Fibroblast of the aortic adventitia (primary cell): ENCODE data around the gene EIF4A3. TPM values are rescaled to one million over a fixed set of nuclear protein-coding genes. Genes with fewer than 3 reads are reported as not detected.

ENCODE experiments used
- DNase-seq: peaks from one replicate; pipeline ENCODE4 v3.0.0-alpha.2; 2010; ENCODE audit warnings: low read depth
- H3K4me3 ChIP-seq: 2 replicates; pipeline ENCODE4 v1.5.1; 2011; ENCODE audit warnings: low read depth, mild to moderate bottlenecking, control low read depth, low read length, moderate library complexity
- total RNA-seq: library from RNA; depleted of rRNA; stranded (reverse); fragments of >200 nt; gene quantifications from 2 replicates; pipeline ENCODE4 v1.2.3, GENCODE V29; 2012; ENCODE audit warnings: low replicate concordance
- TF ChIP-seq, protein P1 (sequence below): IDR thresholded peaks from 2 replicates; pipeline ENCODE4 v1.5.1; 2011; ENCODE audit warnings: mild to moderate bottlenecking, low read length, control low read depth, inconsistent platforms; ENCODE audit not compliant: insufficient read depth

The EIF4A3 gene
- total RNA-seq, 1 donor: 85.9 TPM

GRCh38 chr17:80173916-80174315 is 27.0 kb upstream of the EIF4A3 start:
- TF ChIP-seq, protein P1, sequence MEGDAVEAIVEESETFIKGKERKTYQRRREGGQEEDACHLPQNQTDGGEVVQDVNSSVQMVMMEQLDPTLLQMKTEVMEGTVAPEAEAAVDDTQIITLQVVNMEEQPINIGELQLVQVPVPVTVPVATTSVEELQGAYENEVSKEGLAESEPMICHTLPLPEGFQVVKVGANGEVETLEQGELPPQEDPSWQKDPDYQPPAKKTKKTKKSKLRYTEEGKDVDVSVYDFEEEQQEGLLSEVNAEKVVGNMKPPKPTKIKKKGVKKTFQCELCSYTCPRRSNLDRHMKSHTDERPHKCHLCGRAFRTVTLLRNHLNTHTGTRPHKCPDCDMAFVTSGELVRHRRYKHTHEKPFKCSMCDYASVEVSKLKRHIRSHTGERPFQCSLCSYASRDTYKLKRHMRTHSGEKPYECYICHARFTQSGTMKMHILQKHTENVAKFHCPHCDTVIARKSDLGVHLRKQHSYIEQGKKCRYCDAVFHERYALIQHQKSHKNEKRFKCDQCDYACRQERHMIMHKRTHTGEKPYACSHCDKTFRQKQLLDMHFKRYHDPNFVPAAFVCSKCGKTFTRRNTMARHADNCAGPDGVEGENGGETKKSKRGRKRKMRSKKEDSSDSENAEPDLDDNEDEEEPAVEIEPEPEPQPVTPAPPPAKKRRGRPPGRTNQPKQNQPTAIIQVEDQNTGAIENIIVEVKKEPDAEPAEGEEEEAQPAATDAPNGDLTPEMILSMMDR: no peak
- no peak for DNase-seq
- H3K4me3 ChIP-seq: no peak overlapping the region

DNA sequence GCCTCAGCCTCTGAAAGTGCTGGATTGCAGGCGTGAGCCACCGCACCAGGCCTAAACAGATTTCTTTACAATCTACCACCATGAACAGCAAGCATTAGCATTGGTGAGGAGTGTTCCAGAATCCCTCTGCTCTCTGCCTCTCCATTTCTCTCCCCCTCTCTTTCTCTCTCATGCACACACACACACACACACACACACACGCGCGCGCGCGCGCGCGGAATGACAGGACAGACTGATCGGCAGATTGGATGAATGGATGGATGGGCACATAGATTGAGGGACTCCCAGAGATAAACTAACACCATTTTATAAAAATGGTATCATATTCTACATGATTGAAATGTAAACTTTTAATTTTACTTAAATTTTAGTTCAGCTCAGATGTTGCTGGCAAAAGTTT is 26.2 kb upstream of the EIF4A3 start:
- DNase-seq: no peak
- no peak overlapping the region for H3K4me3 ChIP-seq
- TF ChIP-seq, protein P1: no peak

GRCh38 chr17:80171681-80172080 is 24.8 kb upstream of the EIF4A3 start:
- DNase-seq: no peak
- TF ChIP-seq, protein P1: no peak
- H3K4me3 ChIP-seq: no peak overlapping the region

DNA sequence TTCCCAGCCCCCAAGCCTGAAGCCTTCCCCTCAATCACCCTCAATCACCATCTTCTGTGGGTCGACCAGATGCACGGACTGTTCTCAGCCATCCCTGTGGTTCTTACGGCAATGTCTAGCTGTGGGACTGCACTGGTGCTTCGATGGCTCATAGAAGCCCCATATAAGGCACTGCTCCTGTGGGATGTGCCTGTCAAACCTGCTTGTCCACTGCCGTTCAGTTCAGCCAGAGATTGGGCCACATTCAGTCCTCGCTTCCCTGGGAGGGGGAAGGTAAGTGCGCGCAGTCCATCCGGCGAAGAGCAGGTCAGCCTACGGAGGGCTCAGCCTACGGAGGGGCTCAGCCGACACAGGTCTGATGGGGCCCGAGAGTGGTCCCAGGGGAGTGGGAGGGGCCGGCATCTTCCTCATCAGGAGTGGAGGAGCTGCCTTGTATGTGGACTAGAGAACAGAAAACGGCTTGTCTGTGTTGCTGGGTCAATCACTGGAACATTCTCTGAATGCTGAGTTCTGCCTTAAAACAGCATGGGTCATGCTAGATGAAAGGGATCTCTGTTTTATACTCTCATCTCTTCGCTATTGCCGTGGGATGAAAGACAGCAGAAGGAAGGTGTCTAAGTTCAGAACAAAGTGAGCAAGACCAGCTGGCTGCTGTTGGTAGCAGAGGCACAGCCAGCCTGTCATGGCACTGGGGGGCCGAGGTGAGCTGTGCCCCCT is 23.0 kb upstream of the EIF4A3 start, which contains the start of gene CARD14:
TSS of gene CARD14 (plus strand) at position 247 of the 717 bp plus-strand sequence. CDS start 11,409 bp downstream, outside the sequence.
- TF ChIP-seq, protein P1: no peak
- DNase-seq: no peak
- H3K4me3 ChIP-seq: no peak within 1 kb of the TSS

- no peak overlapping the region for H3K4me3 ChIP-seq
- no peak for DNase-seq
- TF ChIP-seq, protein P1: no peak
These were observed 22.2 kb upstream of the EIF4A3 start for GRCh38 chr17:80169107-80169506.

DNA sequence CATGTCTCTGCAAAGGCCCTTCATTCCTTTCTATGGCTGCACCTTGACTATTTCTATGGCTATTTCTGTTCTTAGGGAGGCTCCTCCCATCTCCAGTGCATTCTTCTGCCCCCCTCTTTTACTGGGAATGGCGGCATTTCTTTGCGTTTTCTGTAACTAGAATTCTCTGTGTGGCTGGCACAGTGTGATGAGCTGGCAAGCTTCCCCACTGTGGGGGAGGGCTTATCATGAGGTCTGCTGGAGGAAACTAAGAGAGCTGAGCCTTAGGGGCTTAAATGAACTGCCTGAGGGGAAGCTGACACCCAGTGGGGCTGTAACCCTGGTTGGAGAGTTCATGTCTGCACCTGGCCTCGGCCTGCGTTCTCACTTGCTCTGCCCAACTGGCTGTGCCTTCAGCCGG is 21.4 kb upstream of the EIF4A3 start:
- H3K4me3 ChIP-seq: no peak overlapping the region
- peak; percentile 33 for DNase-seq

More for the DNA sequence above, 21.4 kb upstream of the EIF4A3 start:
- TF ChIP-seq, protein P1: no peak
